ENCODE data around the gene SRSF5.
"Not testable (repeated sequence)": the region's sequence is repeated elsewhere in the genome, so short reads cannot be mapped to it uniquely, and the experiment has no call there.

SRSF5 gene

DNA sequence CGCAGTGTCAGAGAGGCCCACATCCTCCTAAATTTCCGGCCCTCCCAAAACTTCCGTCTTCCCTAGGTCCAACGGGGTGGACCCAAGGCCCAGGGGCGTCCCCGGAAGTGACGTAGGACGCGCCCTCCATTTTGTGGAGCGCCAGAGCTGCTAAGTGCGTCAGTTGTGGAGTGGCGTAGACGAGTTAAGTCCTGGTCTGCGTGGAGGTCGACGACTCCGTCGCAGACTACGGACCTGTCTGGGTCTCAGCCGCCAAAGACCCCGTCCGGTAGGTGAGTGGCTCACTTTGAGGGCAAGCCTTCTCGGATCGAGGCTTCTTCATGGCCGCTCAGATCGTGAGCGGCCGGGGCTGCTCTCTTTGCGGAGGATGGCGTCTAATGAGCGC is at the start of gene SRSF5:
TSS of gene SRSF5 (plus strand) at position 159 of the 385 bp plus-strand sequence. CDS start 1,015 bp downstream, outside the sequence.
- no peak for TF ChIP-seq CTCF (IDR thresholded peaks at IDR 0.05)
- Histone ChIP-seq H3K27ac (peak within 1 kb of the TSS; percentile 98 to 100), H3K4me3 (peak within 1 kb of the TSS; percentile 89)
- DNase-seq (ENCODE audit: low spot score), result peak; percentile 98

- not testable (repeated sequence) for H3K4me3 ChIP-seq; DNase-seq (ENCODE audit: low spot score)
- H3K27ac ChIP-seq, result peak overlapping the region in 1 of 2 donors; percentile 81
These were observed 48.3 kb upstream of the SRSF5 start for GRCh38 chr14:69718614-69719013.

- Histone ChIP-seq H3K27ac (peak overlapping the region in 1 of 2 donors; percentile 67), H3K4me3 (no peak overlapping the region)
- peak; percentile 86 for DNase-seq (ENCODE audit: low spot score)
- TF ChIP-seq CTCF (IDR thresholded peaks at IDR 0.05), result no peak
These were observed 47.4 kb upstream of the SRSF5 start for GRCh38 chr14:69719501-69719951.

GRCh38 chr14:69720912-69721311 is 46.0 kb upstream of the SRSF5 start:
- Histone ChIP-seq H3K27ac (no peak overlapping the region), H3K4me3 (no peak overlapping the region)
- TF ChIP-seq CTCF (IDR thresholded peaks at IDR 0.05), result no peak
- DNase-seq (ENCODE audit: low spot score), result no peak

- Histone ChIP-seq H3K27ac (peak overlapping the region in 1 of 2 donors; percentile 54), H3K4me3 (peak overlapping the region; percentile 67)
- TF ChIP-seq CTCF (IDR thresholded peaks at IDR 0.05), result peak; percentile 97
- peak; percentile 87 for DNase-seq (ENCODE audit: low spot score)
These were observed 40.0 kb upstream of the SRSF5 start for GRCh38 chr14:69726761-69727511.

DNA sequence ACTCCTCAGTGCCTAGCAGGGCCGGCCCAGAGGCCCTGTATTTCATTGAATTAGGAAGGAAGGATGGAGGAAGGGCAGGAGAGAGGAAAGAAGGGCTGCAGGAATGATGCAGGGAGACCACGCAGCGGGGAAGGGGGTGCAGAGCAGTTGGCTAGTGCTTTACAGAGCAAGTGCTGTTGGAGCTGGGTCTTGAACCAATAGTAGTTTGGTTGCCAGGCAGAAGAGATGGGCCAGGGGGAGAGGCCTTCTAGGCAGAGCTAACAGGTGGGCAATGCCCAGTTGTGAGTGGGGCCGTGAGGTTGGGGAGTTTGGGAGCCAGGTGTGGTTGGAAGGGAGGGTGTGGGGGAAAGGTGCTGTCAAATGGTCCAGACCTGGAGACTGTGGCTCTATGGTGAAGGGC is 39.1 kb upstream of the SRSF5 start:
- Histone ChIP-seq H3K27ac (no peak overlapping the region), H3K4me3 (no peak overlapping the region)
- DNase-seq (ENCODE audit: low spot score), result no peak
- no peak for TF ChIP-seq CTCF (IDR thresholded peaks at IDR 0.05)

DNA sequence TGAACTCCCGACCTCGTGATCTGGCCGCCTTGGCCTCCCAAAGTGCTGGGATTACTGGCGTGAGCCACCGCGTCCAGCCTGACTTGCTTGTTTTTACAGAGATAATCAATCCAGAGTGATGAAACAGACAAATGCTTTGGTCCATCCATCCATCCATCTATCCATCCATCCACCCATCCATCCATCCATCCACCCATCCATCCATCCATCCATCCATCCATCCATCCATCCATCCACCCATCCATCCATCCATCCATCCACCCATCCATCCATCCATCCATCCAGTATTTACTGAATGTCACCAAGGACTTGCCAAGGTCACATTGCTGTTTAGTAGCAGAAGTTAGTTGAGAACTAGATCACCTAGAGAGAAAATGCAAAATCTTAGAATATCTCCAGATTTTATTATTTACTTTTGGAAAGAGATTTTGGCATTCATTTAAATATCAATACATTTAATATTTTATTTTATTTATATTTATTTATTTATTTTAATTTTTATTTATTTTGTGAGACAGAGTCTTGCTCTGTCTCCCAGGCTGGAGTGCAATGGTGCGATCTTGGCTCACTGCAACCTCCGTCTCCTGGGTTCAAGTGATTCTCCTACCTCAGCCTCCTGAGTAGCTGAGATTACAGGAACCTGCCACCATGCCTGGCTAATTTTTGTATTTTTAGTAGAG is 34.9 kb upstream of the SRSF5 start:
- not testable (repeated sequence) for H3K4me3 ChIP-seq; H3K27ac ChIP-seq; DNase-seq (ENCODE audit: low spot score)

- not testable (repeated sequence) for H3K4me3 ChIP-seq; H3K27ac ChIP-seq; DNase-seq (ENCODE audit: low spot score)
These were observed 30.5 kb upstream of the SRSF5 start for GRCh38 chr14:69736405-69736804.
